Measurements from ENCODE around the gene PCBP1.

Gene PCBP1

GRCh38 chr2:70081221-70081620 lies 6.1 kb upstream of the PCBP1 start:
- no peak for TF ChIP-seq CTCF (IDR thresholded peaks at IDR 0.05; ENCODE audit: low read depth, low read length)
- no peak overlapping the region for H3K4me3 ChIP-seq (ENCODE audit: low read depth, low read length)

GRCh38 chr2:70083344-70084156 lies 3.7 kb upstream of the PCBP1 start:
- TF ChIP-seq CTCF (IDR thresholded peaks at IDR 0.05; ENCODE audit: low read depth, low read length): no peak
- no peak overlapping the region for H3K4me3 ChIP-seq (ENCODE audit: low read depth, low read length)

- no peak overlapping the region for H3K4me3 ChIP-seq (ENCODE audit: low read depth, low read length)
- no peak for TF ChIP-seq CTCF (IDR thresholded peaks at IDR 0.05; ENCODE audit: low read depth, low read length)
Measured at GRCh38 chr2:70084973-70085710, 2.1 kb upstream of the PCBP1 start.

GRCh38 chr2:70085711-70086277 lies 1.5 kb upstream of the PCBP1 start:
- no peak for TF ChIP-seq CTCF (IDR thresholded peaks at IDR 0.05; ENCODE audit: low read depth, low read length)
- H3K4me3 ChIP-seq (ENCODE audit: low read depth, low read length): peak overlapping the region; percentile 69

GRCh38 chr2:70086278-70086837 lies 919 bp upstream of the PCBP1 start:
- no peak for TF ChIP-seq CTCF (IDR thresholded peaks at IDR 0.05; ENCODE audit: low read depth, low read length)

GRCh38 chr2:70087702-70088597 lies 673 bp downstream of the PCBP1 start:
- peak overlapping the region; percentile 97 for H3K4me3 ChIP-seq (ENCODE audit: low read depth, low read length)
- no peak for TF ChIP-seq CTCF (IDR thresholded peaks at IDR 0.05; ENCODE audit: low read depth, low read length)

More at GRCh38 chr2:70086278-70086837, 919 bp upstream of the PCBP1 start:
- peak overlapping the region; percentile 69 for H3K4me3 ChIP-seq (ENCODE audit: low read depth, low read length)
